ENCODE results near the gene IMPA2.
"Not testable (repeated sequence)": the region's sequence is repeated elsewhere in the genome, so short reads cannot be mapped to it uniquely, and the experiment has no call there.

Gene IMPA2

GRCh38 chr18:12048827-12049175 is 67.5 kb downstream of the IMPA2 start:
- no peak for DNase-seq (ENCODE audit: low read depth in 3 of 3)

- no peak for DNase-seq (ENCODE audit: low read depth in 3 of 3)
Observed at GRCh38 chr18:12049978-12050811, 68.9 kb downstream of the IMPA2 start.

- no peak for DNase-seq (ENCODE audit: low read depth in 3 of 3)
Observed at GRCh38 chr18:12052866-12053265, 71.6 kb downstream of the IMPA2 start.

GRCh38 chr18:12053289-12053688 is 72.0 kb downstream of the IMPA2 start:
- no peak for DNase-seq (ENCODE audit: low read depth in 3 of 3)

- DNase-seq (ENCODE audit: low read depth in 3 of 3): no peak
Observed at GRCh38 chr18:12056034-12056883, 75.0 kb downstream of the IMPA2 start.

- no peak for DNase-seq (ENCODE audit: low read depth in 3 of 3)
Observed at GRCh38 chr18:12056884-12057402, 75.6 kb downstream of the IMPA2 start.

GRCh38 chr18:12057419-12058039 is 76.2 kb downstream of the IMPA2 start:
- no peak for DNase-seq (ENCODE audit: low read depth in 3 of 3)

GRCh38 chr18:12059334-12060181 is 78.3 kb downstream of the IMPA2 start:
- DNase-seq (ENCODE audit: low read depth in 3 of 3): no peak

- no peak for DNase-seq (ENCODE audit: low read depth in 3 of 3)
Observed at GRCh38 chr18:12060182-12060870, 79.0 kb downstream of the IMPA2 start.

GRCh38 chr18:12061685-12062084 is 80.4 kb downstream of the IMPA2 start:
- no peak for DNase-seq (ENCODE audit: low read depth in 3 of 3)

- no peak for DNase-seq (ENCODE audit: low read depth in 3 of 3)
Observed at GRCh38 chr18:12062974-12063373, 81.7 kb downstream of the IMPA2 start.

GRCh38 chr18:12064086-12064763 is 82.9 kb downstream of the IMPA2 start:
- no peak for DNase-seq (ENCODE audit: low read depth in 3 of 3)

GRCh38 chr18:12065397-12065796 is 84.1 kb downstream of the IMPA2 start:
- no peak for DNase-seq (ENCODE audit: low read depth in 3 of 3)

- DNase-seq (ENCODE audit: low read depth in 3 of 3): no peak
Observed at GRCh38 chr18:12066910-12067511, 85.7 kb downstream of the IMPA2 start.

GRCh38 chr18:12067671-12068070 is 86.4 kb downstream of the IMPA2 start:
- DNase-seq (ENCODE audit: low read depth in 3 of 3): no peak

GRCh38 chr18:12068316-12068949 is 87.1 kb downstream of the IMPA2 start:
- DNase-seq (ENCODE audit: low read depth in 3 of 3): not testable (repeated sequence)

GRCh38 chr18:12068950-12069320 is 87.6 kb downstream of the IMPA2 start:
- DNase-seq (ENCODE audit: low read depth in 3 of 3): no peak

GRCh38 chr18:12071066-12071465 is 89.8 kb downstream of the IMPA2 start:
- not testable (repeated sequence) for DNase-seq (ENCODE audit: low read depth in 3 of 3)

- no peak for DNase-seq (ENCODE audit: low read depth in 3 of 3)
Observed at GRCh38 chr18:12072996-12073395, 91.7 kb downstream of the IMPA2 start.

Measured in stimulated activated CD4-positive, alpha-beta T cell treated with anti-CD3 and anti-CD28 coated beads, TNF-alpha, amount 100 ng/mL, for 24 hours (primary cell).